Dedifferentiated amniotic fluid mesenchymal stem cell (primary cell): ENCODE data around the gene CACNA1A.
"Not testable (repeated sequence)": the region's sequence is repeated elsewhere in the genome, so short reads cannot be mapped to it uniquely, and the experiment has no call there.

Experiments used
- DNase-seq: peaks from one replicate; pipeline ENCODE4 v3.0.0-alpha.2; 2016; ENCODE audit errors: extremely low spot score

The CACNA1A gene

GRCh38 chr19:13277104-13277809, 229.0 kb downstream of the CACNA1A start:
- DNase-seq = peak; percentile 58

DNA sequence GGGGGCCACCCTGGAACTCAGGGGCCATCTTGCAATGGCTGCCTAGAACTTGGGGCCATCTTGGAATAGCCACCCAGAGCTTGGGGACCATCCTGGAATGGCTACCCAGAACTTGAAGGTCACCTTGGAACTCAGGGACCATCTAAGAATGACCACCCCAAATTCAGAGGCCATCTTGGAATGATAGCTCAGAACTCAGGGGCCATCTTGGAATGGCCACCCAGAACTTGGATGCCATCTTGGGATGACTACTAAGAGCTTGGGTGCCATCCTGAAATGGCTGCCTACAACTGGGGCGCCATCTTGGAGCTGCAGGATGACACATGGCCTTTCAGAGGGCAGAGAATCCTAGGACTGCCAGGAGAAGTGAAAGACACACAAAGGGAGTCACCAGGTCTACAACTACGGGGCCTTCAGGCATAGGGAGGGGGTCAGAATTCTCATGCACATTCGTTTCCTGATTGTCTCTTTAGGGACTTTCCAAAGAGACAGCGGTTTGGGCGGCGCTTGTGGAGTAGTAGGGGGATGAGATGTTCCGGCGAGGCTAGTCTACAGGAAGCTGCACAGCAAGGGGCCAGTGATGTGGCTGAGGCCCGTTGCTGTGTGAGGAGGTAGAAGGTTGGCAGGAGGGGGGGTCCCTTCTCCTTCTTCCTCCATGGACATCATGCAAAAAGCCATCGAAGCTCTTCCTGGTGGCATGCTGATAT, 231.1 kb downstream of the CACNA1A start:
- DNase-seq = no peak

GRCh38 chr19:13270514-13271105, 235.7 kb downstream of the CACNA1A start:
- no peak for DNase-seq

GRCh38 chr19:13269348-13269747, 236.9 kb downstream of the CACNA1A start:
- no peak for DNase-seq

GRCh38 chr19:13267889-13268288, 238.4 kb downstream of the CACNA1A start:
- no peak for DNase-seq

DNA sequence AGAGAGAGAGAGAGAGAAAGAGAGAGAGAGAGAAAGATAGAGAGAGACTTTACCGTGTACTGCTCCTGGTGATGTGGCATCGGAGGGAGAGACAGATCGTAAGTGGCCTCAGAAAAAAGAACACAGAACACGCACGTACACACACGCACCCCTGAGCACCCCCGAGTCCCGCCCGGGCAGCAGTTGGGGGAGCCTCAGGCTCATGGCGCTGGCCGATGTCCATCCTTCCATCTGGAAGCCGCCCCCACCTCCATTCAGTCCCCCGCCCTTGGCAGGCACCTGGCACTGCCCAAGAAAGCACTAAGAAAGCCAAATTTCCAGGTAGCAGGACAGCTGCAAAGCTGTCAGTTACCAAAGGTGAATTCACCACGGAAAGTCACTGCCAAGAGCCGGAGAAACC, 239.1 kb downstream of the CACNA1A start:
- no peak for DNase-seq

DNA sequence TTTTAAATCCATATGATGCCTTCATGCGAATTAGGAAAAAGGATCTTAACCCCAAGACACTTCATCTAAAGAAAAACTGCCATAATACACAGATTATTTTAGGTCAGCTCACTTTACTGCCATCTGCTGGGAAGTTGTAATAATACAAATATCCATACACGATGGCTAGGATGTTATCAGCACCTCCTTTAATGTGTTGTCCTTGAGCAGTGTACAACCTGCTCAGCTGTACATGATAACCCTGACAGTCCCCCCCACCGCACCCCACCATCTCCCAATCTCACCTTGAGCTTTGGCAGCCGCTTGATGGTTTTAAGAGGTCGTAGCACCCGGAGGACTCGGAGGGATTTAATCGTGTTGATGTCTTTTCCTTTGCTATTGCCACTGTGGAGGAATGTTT, 243.8 kb downstream of the CACNA1A start:
- DNase-seq = peak; percentile 40

GRCh38 chr19:13260883-13261653, 245.2 kb downstream of the CACNA1A start:
- DNase-seq = peak; percentile 76

- no peak for DNase-seq
These were observed 249.4 kb downstream of the CACNA1A start for GRCh38 chr19:13256918-13257317.

DNA sequence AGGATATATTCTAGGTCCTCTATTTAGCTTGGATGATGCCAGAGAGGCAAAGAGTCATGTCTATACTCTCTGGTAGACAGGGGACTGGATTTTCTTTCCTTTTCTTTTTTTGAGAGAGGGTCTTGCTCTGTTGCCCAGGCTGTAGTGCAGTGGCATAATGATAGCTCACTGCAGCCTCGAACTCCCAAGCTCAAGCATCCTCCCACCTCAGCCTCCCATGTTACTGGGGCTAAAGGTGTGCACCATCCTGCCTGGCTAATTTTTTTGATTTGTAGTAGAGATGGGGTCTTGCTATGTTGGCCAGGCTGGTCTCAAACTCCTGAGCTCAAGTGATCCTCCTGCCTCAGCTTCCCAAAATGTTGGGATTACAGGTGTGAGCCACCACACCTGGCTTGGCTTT, 249.9 kb downstream of the CACNA1A start:
- DNase-seq = not testable (repeated sequence)

- DNase-seq = no peak
These were observed 250.6 kb downstream of the CACNA1A start for GRCh38 chr19:13255719-13256059.

DNA sequence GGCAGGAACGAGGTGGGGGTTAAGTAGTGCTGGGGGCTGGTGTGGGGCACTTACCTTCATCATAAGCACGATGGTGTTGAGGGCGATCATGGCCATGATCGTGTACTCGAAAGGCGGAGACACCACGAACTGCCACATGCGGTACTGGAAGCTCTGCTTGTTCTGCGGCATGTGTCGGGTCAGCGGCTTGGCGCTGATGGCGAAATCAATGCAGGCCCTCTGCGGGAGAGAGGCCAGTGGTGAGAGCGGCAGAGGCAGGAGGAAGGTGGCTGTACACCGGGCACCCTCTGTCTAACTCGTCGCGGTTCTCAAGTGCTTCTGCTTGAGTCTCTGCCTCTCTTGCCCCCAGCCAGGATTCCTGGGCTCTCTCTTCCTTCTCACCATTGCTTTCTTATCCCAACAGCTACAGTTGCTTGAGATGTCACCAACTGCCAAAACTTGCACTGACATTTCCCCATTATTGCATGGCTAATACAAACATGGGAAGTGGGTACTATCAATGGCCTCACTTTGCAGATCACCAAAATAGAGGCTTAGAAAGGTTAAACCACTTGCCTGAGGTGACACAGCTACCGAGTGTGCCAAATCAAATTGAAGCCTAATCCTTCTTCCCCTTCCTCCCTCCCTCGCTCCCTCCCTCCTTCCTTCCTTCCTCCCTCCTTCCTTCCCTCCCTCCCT, 251.1 kb downstream of the CACNA1A start:
- DNase-seq = no peak

GRCh38 chr19:13252569-13253335, 253.5 kb downstream of the CACNA1A start:
- DNase-seq = no peak

- DNase-seq = no peak
These were observed 261.4 kb downstream of the CACNA1A start for GRCh38 chr19:13244920-13245319.

- no peak for DNase-seq
These were observed 264.8 kb downstream of the CACNA1A start for GRCh38 chr19:13241231-13242104.

- no peak for DNase-seq
These were observed 265.8 kb downstream of the CACNA1A start for GRCh38 chr19:13240312-13241022.

- no peak for DNase-seq
These were observed 267.3 kb downstream of the CACNA1A start for GRCh38 chr19:13238891-13239534.

DNA sequence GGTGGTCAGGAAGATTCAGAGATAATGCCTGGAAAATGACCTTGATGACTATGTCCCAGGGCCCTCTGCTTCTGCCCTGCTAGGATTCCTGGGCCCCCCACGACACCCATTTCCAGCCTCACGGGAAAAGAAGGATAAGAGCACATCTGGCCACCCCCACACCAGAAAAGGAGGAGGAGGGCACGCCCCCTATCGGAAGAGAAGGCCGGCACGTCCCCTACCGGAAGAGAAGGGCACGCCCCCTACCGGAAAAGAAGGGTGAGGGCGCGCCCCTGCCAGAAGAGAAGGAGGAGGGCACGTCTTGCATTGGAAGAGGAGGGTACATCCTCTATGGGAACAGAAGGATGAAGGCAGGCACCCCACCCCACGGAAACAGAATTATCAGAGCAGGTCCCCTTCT, 271.8 kb downstream of the CACNA1A start:
- DNase-seq = no peak

GRCh38 chr19:13231663-13232062, 274.6 kb downstream of the CACNA1A start:
- no peak for DNase-seq
